Myocyte (in vitro differentiated cells): Measurements from ENCODE around the gene HADHA. TPM values are rescaled to one million over a fixed set of nuclear protein-coding genes. Genes with fewer than 3 reads are reported as not detected.

Source experiments
- DNase-seq: peaks from one replicate; pipeline ENCODE4 v3.0.0-alpha.2; 2012; ENCODE audit warnings: low read depth
- total RNA-seq: library from RNA; depleted of rRNA; stranded (reverse); fragments of >200 nt; gene quantifications from 2 replicates; pipeline ENCODE4 v1.2.3, GENCODE V29; 2014

The HADHA gene
- total RNA-seq, 1 donor from 2014 or later = 137 TPM

DNA sequence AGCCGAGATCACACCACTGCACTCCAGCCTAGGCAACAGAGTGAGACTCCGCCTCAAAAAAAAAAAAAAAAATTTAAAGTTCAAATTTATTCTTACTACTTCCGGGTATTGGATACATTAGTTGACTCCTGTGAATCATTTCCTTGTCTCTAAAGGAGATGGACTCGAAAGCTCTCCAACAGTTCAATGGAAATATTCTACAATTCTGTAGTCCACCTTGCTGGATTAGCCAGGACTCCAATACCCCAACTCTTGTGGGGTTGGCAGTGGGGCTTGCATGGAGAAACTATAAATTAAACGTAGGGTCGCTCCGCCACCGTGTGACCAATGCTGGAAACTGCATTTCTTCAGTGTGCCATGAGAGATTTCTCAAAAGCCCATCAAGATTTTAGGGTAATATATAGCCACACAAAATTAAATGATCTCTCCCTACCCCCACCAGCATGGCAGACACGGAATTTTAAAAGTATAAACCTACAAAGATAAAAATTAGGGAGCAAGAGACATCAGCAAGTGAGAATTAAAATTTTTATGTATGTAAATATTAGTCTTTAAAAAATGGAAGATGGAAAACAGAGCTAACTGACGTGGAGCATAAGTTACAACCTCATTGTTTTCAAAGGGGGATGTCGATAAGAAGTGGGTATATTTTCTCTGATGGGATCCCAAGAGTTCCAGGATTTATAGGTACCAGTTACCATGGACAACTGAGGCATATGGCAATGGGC lies 99.3 kb downstream of the HADHA start:
- peak; percentile 69 for DNase-seq

DNA sequence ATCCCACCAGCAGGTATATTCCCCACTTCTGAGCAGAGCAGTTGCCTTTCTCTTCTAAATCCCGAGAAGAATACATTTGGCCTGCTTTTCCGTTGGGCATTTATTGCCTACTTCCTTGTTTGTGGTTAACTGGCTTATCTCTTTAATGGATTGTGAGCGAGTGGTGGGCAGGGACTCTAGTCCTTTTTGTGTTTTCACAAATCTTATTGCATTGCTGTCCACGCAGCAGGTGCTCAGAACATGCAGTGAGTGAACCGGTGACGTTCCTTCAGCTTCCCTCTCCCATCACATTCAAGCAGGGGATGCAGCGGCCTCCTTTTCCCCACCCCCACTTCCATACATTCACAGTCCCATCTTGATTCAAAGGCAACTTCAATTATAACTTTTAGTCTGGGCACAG lies 100.4 kb downstream of the HADHA start:
- DNase-seq = no peak

DNA sequence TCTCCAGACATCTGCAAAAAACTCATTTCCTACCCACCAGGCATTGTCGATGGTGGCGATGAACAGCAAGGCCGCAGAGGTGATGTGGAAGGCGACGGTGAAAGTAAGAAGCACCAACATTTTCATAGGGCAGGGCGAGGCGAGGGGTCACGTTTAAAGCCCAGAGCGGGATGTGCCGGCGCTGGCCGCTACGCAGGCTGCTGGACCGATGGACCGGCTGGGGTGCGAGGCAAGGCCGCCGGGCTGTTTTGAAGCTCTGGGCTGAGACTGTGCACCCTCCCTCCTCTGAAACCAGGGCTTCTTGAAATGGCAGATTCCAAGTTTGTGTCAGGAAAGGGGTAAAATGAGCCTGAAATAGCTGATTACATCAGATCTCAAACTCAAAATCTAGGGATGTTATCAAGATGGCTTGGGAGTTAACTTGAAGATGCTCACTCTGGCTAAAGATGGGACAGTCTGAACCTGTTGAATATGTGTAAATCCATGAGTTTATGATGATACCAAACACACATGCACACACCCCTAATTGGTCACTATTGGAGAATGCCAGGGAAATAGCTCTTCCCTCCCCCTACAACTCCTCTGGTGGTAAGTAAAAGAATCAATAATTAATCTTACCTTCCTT lies 103.2 kb downstream of the HADHA start:
- no peak for DNase-seq

Other genes starting within 250 kb of the HADHA start
- 139 and 157 TPM in 2 replicates for gene RAB10, start 210.5 kb downstream of the HADHA start, total RNA-seq
- gene GAREM2, start 71.5 kb downstream of the HADHA start, total RNA-seq = 0.86 and 1.2 TPM in 2 replicates
- gene HADHB, start 307 bp upstream of the HADHA start, total RNA-seq = 137 and 148 TPM in 2 replicates
- 37.8 and 53.1 TPM in 2 replicates for gene SELENOI, start 101.5 kb upstream of the HADHA start, total RNA-seq
- 1.1 TPM in 1 of 2 replicates, not detected in the other for gene ADGRF3, start 102.2 kb upstream of the HADHA start, total RNA-seq
- gene DRC1, start 157.3 kb upstream of the HADHA start, total RNA-seq = 0.21 TPM in 1 of 2 replicates, not detected in the other
- 33.8 and 42.5 TPM in 2 replicates for gene OTOF, start 233.5 kb upstream of the HADHA start, total RNA-seq